Measurements from ENCODE around the gene JMJD7.

The JMJD7 gene

DNA sequence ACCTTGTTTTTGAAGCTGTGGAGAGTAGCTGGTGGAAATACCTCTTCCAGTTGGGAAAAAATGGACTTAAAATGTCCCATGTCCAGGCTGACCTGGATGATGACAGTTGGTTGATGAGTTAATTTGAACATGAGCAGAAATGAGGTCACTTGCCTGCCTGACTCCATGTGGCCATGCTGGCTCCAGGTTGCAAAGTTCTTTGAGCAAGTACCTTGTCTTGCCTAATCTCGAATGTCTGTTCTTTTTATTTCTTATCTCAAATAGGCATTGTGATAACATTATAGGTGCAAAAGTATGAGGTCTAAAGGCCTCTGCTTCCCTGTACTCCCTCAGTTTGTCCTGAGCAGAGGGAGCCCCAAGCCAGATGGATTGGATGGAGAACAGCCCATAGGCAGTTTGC is 44.6 kb upstream of the JMJD7 start:
- no peak for TF ChIP-seq CTCF (conservative IDR thresholded peaks at IDR 0.05; ENCODE audit: low read depth, low read length)
- no peak for DNase-seq (ENCODE audit: low read depth)
- no peak overlapping the region for H3K4me3 ChIP-seq (ENCODE audit: low read depth, low read length)

DNA sequence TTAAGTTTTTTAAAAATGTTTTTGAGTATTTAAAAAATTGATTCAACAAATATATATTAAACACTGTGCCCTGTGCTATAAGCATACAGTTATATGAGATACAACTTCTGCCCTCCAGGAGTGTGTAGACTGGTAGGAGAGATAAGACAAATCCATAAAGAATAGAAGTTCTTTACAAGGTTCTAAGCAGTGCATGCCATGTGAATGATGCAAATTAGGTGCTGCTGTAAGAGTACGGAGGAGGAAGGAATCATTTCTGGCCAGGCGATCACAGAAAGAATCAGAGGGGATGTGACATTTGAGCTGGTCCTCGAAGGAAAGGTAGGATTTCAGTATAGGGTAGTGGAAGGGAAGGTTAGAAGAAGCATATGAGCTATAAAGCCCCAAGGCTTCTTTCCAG is 39.6 kb upstream of the JMJD7 start:
- no peak overlapping the region for H3K4me3 ChIP-seq (ENCODE audit: low read depth, low read length)
- TF ChIP-seq CTCF (conservative IDR thresholded peaks at IDR 0.05; ENCODE audit: low read depth, low read length) = no peak
- DNase-seq (ENCODE audit: low read depth) = no peak

GRCh38 chr15:41789236-41789635 is 38.7 kb upstream of the JMJD7 start:
- no peak for TF ChIP-seq CTCF (conservative IDR thresholded peaks at IDR 0.05; ENCODE audit: low read depth, low read length)
- DNase-seq (ENCODE audit: low read depth) = no peak
- H3K4me3 ChIP-seq (ENCODE audit: low read depth, low read length) = no peak overlapping the region

GRCh38 chr15:41789662-41790061 is 38.2 kb upstream of the JMJD7 start:
- no peak for TF ChIP-seq CTCF (conservative IDR thresholded peaks at IDR 0.05; ENCODE audit: low read depth, low read length)
- DNase-seq (ENCODE audit: low read depth) = no peak
- no peak overlapping the region for H3K4me3 ChIP-seq (ENCODE audit: low read depth, low read length)

DNA sequence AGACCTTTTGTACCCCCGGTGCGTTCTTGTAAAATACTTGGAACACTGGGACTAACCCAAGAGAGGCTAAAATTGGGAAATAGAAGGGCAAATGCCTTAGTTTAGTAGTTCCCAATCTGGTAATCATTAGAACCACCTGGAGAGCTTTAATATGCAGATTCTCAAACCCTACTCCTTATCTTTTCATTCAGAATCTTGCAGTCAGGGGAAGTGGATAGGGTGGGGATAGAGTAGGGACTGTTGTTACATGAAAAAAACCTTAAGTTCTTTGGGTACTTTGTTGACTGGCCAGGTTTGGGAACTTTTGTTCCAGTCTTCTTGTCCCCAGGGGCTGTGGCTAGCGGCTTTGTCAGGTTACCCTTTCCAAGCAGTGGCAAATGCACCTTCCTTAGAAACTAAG is 37.7 kb upstream of the JMJD7 start:
- DNase-seq (ENCODE audit: low read depth) = no peak
- H3K4me3 ChIP-seq (ENCODE audit: low read depth, low read length) = no peak overlapping the region
- TF ChIP-seq CTCF (conservative IDR thresholded peaks at IDR 0.05; ENCODE audit: low read depth, low read length) = no peak

GRCh38 chr15:41790756-41791546 is 36.9 kb upstream of the JMJD7 start:
- DNase-seq (ENCODE audit: low read depth) = peak; percentile 82

More at GRCh38 chr15:41790756-41791546, 36.9 kb upstream of the JMJD7 start:
- no peak for TF ChIP-seq CTCF (conservative IDR thresholded peaks at IDR 0.05; ENCODE audit: low read depth, low read length)
- H3K4me3 ChIP-seq (ENCODE audit: low read depth, low read length) = no peak overlapping the region

Measured in choroid plexus epithelial cell (primary cell).